Smooth muscle cell of the brain vasculature (primary cell): Measurements from ENCODE around the gene COL4A1.

Experiments
- DNase-seq: peaks from one replicate; pipeline ENCODE4 v3.0.0-alpha.2; 2012; ENCODE audit warnings: low read depth, low spot score

Gene COL4A1

GRCh38 chr13:110197471-110197870 is 109.5 kb downstream of the COL4A1 start:
- DNase-seq: no peak

- DNase-seq: no peak
These were observed 109.9 kb downstream of the COL4A1 start for GRCh38 chr13:110197026-110197425.

- DNase-seq: no peak
These were observed 111.1 kb downstream of the COL4A1 start for GRCh38 chr13:110195547-110196485.

GRCh38 chr13:110194451-110194850 is 112.5 kb downstream of the COL4A1 start:
- no peak for DNase-seq

- no peak for DNase-seq
These were observed 113.5 kb downstream of the COL4A1 start for GRCh38 chr13:110193491-110193890.

- DNase-seq: no peak
These were observed 114.5 kb downstream of the COL4A1 start for GRCh38 chr13:110192472-110192871.

- DNase-seq: peak; percentile 31
These were observed 119.3 kb downstream of the COL4A1 start for GRCh38 chr13:110187641-110188161.

- DNase-seq: no peak
These were observed 120.6 kb downstream of the COL4A1 start for GRCh38 chr13:110186231-110186855.

GRCh38 chr13:110185696-110186095 is 121.3 kb downstream of the COL4A1 start:
- DNase-seq: no peak

GRCh38 chr13:110183910-110184309 is 123.0 kb downstream of the COL4A1 start:
- DNase-seq: no peak

- DNase-seq: no peak
These were observed 124.5 kb downstream of the COL4A1 start for GRCh38 chr13:110182461-110182860.

GRCh38 chr13:110182003-110182402 is 125.0 kb downstream of the COL4A1 start:
- no peak for DNase-seq

- no peak for DNase-seq
These were observed 127.2 kb downstream of the COL4A1 start for GRCh38 chr13:110179857-110180147.

GRCh38 chr13:110179116-110179856 is 127.7 kb downstream of the COL4A1 start:
- no peak for DNase-seq

GRCh38 chr13:110177790-110178189 is 129.2 kb downstream of the COL4A1 start:
- no peak for DNase-seq

GRCh38 chr13:110176431-110176830 is 130.5 kb downstream of the COL4A1 start:
- DNase-seq: no peak

GRCh38 chr13:110173247-110173818 is 133.6 kb downstream of the COL4A1 start:
- no peak for DNase-seq

GRCh38 chr13:110170882-110171281 is 136.1 kb downstream of the COL4A1 start:
- DNase-seq: no peak

GRCh38 chr13:110170020-110170790 is 136.8 kb downstream of the COL4A1 start:
- DNase-seq: no peak

- no peak for DNase-seq
These were observed 137.7 kb downstream of the COL4A1 start for GRCh38 chr13:110168999-110169933.
